ENCODE data around the gene PHLDA2. TPM values are rescaled to one million over a fixed set of nuclear protein-coding genes. Genes with fewer than 3 reads are reported as not detected.

Gene PHLDA2
- polyA plus RNA-seq, 3 donors, result 0.42 to 1.7 (median 0.75) TPM

DNA sequence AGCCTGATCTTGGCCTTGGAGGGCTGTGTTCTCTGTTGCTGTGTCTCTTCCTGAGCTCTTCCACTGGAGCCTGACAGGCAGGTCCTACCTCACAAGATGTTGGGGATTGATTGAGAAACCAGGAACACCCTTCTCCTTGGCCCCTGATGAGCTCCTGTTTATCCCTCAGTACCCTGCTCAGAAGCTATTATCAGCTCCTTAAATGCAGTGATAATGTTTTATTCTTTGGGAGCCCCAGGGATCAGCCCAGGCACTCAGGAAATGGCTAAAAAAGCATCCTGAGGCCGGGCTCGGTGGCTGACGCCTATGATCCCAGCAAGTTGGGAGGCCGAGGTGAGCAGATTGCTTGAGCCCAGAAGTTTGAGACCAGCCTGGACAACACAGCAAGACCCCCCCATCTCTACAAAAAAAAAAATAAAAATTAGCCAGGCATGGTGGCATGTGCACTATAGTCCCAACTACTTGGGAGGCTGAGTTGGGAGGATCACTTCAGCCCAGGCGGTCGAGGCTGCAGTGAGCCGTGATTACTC lies 4.9 kb upstream of the PHLDA2 start:
- DNase-seq (ENCODE audit: extremely low read depth in 1 of 11, low read depth in 9 of 11, low spot score in 4 of 11), result no peak

DNA sequence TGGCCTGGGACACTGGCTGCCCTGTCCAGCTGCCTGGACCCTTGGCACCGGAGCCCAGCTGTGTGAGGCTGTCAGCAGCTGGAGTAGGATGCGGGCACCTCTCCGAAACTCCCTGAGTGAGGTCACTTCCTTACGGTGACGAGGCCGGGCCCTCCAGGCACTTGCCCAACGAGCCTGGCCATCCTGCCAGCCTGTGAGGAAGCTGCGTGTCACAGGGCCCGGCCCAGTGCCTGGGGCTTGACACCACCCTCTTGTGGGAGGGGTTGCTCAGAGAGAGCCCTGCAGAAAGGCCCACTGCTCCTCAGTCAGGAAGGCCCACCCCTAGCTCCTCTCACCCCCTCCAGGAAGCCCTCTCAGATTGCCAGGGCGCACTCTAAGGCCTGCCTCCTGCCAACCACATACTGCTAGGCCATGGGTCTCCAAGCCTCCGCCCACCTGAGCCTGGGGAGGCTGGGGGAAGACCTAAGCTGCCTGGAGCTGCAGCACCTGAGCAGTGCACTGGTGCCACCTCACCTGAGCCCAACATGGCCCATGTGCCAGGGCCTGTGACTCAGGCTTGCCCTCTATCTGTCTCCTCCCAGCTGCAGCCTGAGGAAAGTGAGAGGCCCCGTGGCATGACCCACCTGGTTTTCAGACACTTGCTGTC lies 4.3 kb upstream of the PHLDA2 start:
- DNase-seq (ENCODE audit: extremely low read depth in 1 of 11, low read depth in 9 of 11, low spot score in 4 of 11), result no peak

DNA sequence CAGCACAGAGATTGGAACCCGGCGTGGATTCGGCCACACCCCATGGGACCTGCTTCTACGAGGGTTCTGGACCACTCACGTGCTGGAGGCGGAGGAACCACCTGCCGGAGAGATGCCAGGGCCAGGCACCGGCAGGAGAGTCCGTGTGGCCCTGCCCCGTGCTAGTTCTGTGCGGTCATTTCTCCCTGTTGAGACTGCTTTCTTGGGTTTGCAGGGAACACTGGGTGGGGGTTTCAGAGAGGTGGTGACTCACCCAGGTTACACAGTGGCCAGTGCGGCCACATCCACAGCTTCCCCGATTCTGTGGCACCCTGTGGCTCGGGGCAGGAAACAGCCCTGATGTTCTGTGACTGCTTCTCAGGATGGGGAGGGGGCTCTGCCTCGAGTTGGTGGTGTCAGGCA lies 3.6 kb upstream of the PHLDA2 start:
- DNase-seq (ENCODE audit: extremely low read depth in 1 of 11, low read depth in 9 of 11, low spot score in 4 of 11), result no peak

DNA sequence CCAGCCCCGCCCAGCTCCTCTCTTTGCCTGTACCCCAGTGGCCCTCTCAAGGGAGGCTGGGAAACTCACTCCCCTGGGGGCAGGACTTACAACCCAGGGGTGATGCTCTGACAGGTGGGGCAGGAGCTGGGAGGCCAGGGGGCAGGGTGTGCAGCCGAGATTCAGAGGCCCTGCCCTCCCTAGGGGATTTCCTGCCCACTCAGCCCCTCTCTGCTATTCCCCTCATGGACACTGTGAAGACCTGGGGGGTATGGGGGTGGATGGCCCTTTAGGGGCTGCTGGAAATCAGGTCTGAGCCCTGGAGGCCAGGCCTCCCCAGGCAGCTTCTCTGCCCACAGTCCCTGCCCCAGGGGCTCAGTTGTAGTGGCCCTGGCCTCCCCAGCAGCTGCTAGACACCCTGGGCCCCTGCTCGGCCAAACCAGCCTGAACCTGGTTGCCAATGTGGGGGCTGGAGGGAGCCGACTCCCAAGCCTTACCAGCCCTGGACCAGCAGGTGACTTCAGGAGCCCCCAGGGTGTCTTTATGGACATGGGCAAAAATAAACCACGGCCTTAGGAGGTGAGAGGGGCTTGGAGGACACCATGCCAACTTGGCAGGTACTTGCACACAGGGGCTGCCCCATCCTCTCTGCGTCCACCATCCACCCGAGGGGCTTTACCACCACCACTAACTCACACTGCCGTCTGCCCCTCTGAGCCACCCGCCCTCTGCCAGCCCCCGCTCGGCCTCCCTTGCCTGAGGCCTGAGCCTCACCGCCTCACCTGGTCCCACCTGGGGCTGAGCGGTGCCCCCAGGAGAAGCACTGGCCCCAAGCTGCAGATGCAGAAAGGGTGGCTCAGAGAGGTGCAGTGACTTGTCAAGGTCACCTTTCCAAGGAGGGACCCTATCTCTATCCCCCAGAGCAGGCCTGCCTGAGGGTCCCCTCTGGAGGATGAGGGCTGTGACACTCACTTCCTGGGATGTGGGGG lies 2.8 kb upstream of the PHLDA2 start:
- DNase-seq (ENCODE audit: extremely low read depth in 1 of 11, low read depth in 9 of 11, low spot score in 4 of 11), result no peak

DNA sequence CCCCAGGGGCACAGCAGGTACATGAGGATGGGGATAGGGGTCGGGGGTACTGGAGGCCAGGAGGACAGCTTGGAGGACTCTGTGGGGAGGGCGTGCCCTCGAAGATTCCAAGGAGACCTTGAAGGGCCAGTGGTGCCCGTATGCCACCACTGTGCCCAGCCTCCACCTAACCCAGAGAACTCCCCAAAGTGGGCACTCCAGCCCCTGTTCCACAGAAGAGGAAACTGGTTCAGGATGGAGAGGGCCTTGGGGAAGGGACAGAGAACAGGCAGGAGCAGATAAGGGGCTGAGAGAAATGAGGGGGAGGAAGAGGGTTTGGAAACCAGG lies 2.2 kb upstream of the PHLDA2 start:
- no peak for DNase-seq (ENCODE audit: extremely low read depth in 1 of 11, low read depth in 9 of 11, low spot score in 4 of 11)

DNA sequence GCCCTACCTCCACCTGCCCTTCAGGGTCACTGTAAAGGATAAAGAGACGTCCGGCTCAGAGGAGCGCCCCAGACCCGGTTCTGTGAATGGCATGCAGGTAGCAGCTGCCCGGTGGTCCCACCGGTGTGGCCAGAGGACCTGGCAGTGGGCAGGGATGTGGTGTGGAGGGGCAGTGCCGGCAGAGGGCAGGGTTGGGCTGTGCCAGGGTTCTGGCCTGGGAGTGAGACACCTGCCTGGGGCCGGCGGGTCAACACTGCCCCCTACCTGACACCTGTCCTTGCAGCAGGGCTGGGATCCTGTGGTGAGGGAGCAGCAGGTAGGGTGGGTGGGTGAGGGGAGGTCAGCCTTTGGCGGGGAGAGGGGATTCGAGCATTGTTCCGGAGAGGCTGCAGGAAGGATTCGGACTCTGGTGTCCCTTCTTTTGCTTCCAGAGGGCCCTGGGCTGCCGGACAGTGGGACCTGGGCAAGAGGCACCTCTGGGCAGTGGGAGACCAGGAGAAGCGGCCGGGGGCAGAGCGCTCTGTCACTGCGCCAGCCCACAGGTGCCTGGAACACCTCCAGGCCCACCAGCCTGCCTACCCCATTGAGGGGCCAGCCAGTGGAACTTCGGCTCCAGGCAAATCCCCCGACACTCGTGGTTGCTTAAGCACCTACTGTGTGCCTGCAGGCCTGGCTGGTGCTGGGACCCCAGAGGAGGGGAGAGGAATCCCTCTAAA lies 1.6 kb upstream of the PHLDA2 start:
- peak in 3 of 11 donors; percentile 40 to 59 (median 43) for DNase-seq (ENCODE audit: extremely low read depth in 1 of 11, low read depth in 9 of 11, low spot score in 4 of 11)

DNA sequence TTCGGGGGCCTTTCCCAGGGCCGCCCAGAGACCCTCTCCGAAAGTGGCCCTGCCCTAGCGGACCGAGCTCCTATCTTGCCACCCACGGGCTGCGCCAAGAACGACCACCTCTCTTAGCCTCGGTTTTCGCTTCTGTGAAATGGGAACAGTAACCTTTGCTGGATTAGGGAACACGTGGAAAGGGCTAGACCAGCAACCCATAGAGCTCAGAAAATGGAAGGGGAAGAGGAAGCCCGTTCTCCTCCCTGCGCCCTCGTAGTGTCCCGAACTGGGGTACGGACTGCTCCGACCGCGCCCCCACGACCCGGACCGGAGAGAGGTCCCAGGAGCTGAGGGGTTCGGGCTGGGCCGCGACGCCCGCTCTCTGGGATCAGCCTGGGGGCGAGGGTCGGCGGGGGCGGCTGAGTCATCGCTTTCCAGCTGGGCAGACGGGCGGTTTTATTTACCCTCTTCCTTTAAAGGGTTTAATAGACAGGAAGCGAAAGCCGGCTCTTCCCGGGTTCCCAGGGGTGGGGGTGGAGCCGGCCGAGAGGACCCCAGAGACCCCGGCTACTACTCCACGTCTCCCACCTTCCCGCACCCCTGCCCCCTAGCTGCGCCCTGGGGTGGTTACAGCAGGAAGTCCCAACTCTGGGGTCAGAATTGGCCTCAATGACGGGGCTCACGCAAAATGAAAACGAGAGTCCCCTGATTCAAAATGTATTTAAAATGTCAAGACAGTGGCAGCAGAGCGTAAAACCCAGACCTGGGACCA lies 907 bp upstream of the PHLDA2 start:
- DNase-seq (ENCODE audit: extremely low read depth in 1 of 11, low read depth in 9 of 11, low spot score in 4 of 11), result no peak

DNA sequence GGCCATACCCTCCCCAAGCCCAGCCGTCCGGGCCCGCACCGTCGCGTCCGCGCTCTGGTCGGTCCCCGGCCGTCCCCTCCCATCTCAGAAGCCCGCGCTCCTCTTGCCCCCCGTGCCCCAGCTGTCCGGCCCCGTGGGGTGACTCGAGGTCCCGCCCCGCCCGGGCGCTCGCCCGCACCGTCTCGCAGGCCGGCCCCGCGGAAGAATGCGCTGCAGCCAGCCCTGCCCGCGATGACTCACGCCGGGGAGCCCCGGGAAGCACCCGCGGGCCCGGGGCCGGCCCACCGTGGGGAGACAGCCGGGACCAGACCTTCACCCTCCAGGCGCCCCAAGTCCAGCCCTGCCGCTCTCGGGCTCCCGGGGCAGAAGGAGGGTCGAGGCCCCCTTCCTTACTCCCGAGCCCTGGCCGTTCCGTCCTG lies 320 bp upstream of the PHLDA2 start:
- no peak for DNase-seq (ENCODE audit: extremely low read depth in 1 of 11, low read depth in 9 of 11, low spot score in 4 of 11)

DNA sequence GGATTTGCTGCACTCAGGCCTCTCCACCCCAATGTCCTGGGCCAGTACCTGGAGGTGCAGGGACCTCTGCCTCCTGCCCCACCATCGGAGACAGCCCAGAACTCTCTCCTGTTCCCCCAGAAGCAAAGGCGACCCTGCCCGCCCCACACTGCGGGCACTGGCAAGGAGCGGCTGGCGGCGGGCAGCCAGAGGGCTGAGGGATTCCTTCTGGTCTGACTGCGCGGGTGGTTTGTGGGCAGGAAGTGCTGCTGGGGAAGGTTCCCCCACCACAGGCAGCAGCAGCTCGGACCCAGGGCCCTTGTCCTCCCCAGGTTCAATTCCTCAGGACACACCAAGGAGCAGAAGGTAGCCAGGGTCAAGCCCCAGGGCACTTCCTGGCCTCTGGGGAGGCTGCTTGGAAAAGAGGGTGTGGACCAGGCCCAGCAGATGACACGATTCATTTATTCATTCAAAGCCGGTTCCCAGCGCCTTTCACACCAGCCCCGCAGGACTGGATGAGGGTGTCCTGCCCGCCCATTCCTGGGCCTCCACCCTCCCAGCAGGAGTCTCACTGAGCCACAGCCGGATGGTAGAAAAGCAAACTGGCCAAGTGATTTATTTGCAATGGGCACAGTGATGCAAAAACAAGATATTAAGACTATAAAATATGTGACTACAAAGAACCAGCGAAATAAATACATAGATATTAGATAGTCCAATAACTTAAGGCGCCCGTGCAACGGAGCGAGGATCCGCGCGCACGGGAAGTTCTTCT lies 1.2 kb downstream of the PHLDA2 start:
- no peak for DNase-seq (ENCODE audit: extremely low read depth in 1 of 11, low read depth in 9 of 11, low spot score in 4 of 11)

DNA sequence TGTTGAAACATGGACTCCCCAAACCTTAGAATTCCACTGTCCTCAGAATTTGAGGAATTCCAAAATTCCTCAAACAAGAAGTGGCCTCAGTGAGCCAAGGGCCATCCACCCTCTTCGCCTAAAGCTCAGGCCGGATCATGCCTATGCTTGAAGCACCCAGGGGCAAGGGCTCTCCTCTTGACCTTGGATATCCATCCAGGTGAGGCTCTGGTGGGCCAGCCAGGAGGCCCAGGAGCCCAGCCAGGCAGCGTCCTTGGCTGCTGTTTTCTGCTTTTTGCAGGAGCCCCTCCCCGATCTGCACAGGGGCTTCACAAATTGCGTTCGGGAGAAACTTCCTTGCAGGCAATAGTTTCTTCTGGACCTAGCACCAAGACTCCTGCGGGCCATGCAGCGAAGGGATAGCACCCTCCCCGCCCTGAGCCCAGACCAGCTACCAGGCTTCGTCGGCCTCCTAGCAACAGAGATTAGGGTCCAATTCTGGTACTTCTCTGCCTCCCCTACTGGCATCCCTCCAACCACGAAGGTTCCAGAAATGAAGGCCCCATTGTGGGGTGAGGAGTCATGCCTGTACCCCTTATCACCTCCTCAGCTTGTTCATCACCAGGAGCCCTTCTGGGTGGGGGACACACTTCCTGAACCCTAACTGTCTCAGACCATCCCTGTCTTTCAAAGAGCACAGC lies 2.0 kb downstream of the PHLDA2 start:
- no peak for DNase-seq (ENCODE audit: extremely low read depth in 1 of 11, low read depth in 9 of 11, low spot score in 4 of 11)

DNA sequence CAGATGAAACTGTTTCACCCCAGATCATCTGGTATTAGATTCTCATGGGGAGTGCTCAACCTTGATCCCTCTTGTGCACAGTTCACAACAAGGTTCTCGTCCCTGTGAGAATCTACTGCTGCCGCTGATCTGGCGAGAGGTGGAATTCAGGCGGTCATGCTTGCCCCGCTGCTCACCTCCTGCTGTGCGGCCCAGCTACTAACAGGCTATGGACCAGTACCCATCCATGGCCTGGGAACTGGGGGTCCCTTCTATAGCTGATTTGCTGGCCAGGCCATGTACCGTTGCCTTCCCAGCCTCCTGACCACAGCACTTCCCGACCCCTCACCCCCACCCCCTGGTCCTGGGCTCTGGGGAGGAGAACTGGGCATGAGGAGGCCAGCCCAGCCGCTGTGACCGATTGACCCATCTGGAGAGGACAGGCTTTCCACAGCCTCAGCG lies 2.6 kb downstream of the PHLDA2 start:
- no peak for DNase-seq (ENCODE audit: extremely low read depth in 1 of 11, low read depth in 9 of 11, low spot score in 4 of 11)

DNA sequence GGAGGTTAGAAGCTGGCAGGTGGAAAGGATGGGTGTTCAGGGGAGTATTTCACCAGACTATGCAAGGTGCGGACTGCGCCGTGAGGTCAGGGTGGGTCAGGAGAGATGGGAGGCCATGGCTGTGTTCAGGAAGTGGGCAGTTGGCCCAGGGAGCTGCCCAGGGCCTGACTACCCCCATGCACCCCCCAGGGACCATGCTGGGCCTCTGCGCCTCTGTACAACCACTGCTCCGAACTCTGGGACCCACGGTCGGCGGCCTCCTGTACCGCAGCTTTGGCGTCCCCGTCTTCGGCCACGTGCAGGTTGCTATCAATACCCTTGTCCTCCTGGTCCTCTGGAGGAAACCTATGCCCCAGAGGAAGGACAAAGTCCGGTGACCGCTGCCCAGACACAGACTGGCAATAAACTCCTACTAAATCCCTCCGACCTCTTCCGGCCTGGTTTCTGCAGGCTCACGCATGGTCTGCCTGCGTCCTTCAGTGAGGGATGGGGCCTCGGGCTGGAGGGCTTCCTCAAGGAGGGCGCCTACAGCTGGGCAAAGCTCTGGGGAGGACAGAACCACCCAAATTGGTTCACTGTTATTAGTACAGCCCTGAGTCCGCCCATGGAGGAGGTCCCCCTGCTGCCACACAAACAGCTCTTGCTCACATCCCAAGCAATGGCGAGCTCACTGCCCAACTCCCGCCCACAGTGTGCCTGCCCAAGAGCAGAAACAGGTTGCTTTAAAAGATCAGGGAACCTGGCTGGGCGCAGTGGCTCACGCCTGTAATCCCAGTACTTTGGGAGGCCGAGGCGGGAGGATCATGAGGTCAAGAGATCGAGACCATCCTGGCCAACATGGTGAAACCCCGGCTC lies 4.2 kb downstream of the PHLDA2 start:
- DNase-seq (ENCODE audit: extremely low read depth in 1 of 11, low read depth in 9 of 11, low spot score in 4 of 11), result no peak

DNA sequence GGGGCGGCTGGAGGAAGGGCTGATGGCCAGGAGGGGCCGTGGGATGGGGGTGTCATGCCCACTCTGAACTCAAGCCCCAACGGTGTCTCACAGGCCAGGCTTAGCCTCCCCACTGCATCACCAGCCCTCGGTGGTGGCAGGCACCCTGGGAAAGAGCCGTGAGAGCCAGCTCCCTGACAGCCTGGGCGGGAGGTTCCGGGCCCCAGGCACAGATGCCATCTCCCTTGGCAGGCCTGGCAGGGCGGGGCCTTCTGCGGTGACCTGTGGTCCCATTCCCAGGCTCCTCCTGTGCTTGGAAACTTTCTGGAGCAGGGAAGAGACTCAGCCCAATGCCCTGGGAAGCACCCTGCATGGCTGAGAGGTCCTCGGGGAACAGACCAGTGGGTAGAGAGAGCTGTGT lies 4.8 kb downstream of the PHLDA2 start:
- DNase-seq (ENCODE audit: extremely low read depth in 1 of 11, low read depth in 9 of 11, low spot score in 4 of 11), result no peak

DNA sequence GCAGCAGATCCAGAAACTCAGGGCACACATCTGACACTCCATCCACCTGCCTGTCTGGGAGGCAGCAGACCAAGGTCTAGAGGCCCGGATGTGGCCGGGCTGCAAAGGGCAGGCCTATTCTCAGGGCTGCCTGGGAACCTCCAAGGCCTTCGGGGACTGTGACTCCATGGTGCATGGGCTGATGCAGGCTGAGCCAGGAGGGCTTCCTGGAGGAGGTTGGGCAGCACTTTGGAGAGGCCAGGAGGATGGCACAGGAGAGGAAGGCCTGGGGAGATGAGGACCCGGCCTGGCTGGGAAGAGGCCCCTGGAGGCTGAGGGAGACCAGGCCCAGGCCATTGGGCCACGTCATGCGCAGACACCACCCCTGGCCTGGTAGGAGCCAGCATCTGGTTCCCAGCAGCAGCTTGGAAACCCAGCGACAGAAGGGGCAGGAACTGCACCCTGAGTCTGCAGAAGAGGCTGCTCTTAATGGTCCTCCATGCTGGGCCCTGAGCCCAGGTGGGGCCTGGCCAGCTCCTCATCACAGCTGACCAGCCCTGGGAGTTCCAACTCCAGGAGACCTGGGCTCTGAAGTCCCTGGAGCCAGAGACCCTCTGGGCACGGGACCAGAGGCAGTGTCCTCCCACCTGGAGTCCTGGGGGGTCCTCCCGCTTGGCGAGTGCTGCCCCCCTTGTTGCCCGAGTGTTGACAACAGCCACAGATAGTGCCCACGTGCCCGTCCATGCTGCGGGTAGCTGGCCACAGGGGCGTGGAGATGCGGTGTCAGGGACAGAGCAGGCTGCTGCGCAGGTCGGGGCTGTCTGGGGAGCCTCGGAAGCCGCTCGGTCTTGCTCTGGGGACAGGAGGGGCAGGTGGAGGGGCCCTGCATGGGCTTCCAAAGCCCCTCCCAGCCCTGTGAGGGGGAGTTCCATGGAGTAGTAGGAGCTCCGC lies 5.5 kb downstream of the PHLDA2 start:
- DNase-seq (ENCODE audit: extremely low read depth in 1 of 11, low read depth in 9 of 11, low spot score in 4 of 11), result no peak

DNA sequence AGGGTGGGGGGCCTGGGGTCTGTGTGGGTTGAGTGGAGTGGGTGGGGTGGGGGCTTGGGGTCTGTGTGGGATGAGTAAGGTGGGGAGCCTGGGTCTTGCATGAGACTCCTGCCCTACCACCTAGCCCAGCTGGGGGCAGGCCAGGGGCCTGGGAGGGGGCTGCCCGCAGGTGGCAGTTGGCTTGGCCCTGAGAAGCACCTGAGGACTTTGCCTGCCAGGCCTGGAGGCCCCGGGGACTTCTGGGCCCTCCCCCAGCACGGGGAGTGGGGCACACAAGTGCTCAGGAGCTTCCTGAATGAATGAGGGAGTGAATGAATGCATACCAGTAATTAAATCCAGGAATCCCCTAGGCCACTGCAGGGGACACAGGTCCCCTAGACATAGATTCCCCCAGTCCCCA lies 6.6 kb downstream of the PHLDA2 start:
- no peak for DNase-seq (ENCODE audit: extremely low read depth in 1 of 11, low read depth in 9 of 11, low spot score in 4 of 11)

Data from renal cortex interstitium (tissue), 11 donors.